ENCODE data around the gene ADGB.

GRCh38 chr6:146803601-146804000 is 204.8 kb downstream of the ADGB start:
- TF ChIP-seq POLR2A (IDR thresholded peaks at IDR 0.05), result no peak
- TF ChIP-seq CTCF (IDR thresholded peaks at IDR 0.05), result no peak

Data from thyroid gland (tissue), 4 donors.